ENCODE measurements around the gene SLCO2B1.

SLCO2B1 gene

GRCh38 chr11:75163921-75164849 lies 13.3 kb downstream of the SLCO2B1 start:
- no peak for TF ChIP-seq GATA3 (IDR thresholded peaks at IDR 0.05; ENCODE audit: low read depth, low read length)
- no peak for TF ChIP-seq GATA2 (IDR thresholded peaks at IDR 0.05; ENCODE audit: low read depth, low read length)

- TF ChIP-seq GATA3 (IDR thresholded peaks at IDR 0.05; ENCODE audit: low read depth, low read length) (no peak), GATA2 (IDR thresholded peaks at IDR 0.05; ENCODE audit: low read depth, low read length) (no peak)
Measured at GRCh38 chr11:75165721-75166120, 14.8 kb downstream of the SLCO2B1 start.

- no peak for TF ChIP-seq GATA3 (IDR thresholded peaks at IDR 0.05; ENCODE audit: low read depth, low read length)
Measured at GRCh38 chr11:75166791-75167190, 15.9 kb downstream of the SLCO2B1 start.

- TF ChIP-seq GATA2 (IDR thresholded peaks at IDR 0.05; ENCODE audit: low read depth, low read length): no peak
- no peak for TF ChIP-seq GATA3 (IDR thresholded peaks at IDR 0.05; ENCODE audit: low read depth, low read length)
Measured at GRCh38 chr11:75167617-75168016, 16.7 kb downstream of the SLCO2B1 start.

GRCh38 chr11:75169101-75169885 lies 18.4 kb downstream of the SLCO2B1 start:
- no peak for TF ChIP-seq GATA2 (IDR thresholded peaks at IDR 0.05; ENCODE audit: low read depth, low read length)
- no peak for TF ChIP-seq GATA3 (IDR thresholded peaks at IDR 0.05; ENCODE audit: low read depth, low read length)

- TF ChIP-seq GATA2 (IDR thresholded peaks at IDR 0.05; ENCODE audit: low read depth, low read length): no peak
- TF ChIP-seq GATA3 (IDR thresholded peaks at IDR 0.05; ENCODE audit: low read depth, low read length): no peak
Measured at GRCh38 chr11:75170516-75171201, 19.8 kb downstream of the SLCO2B1 start.

GRCh38 chr11:75173336-75173735 lies 22.4 kb downstream of the SLCO2B1 start:
- TF ChIP-seq GATA2 (IDR thresholded peaks at IDR 0.05; ENCODE audit: low read depth, low read length) (no peak), GATA3 (IDR thresholded peaks at IDR 0.05; ENCODE audit: low read depth, low read length) (no peak)

GRCh38 chr11:75174781-75175370 lies 24.0 kb downstream of the SLCO2B1 start:
- TF ChIP-seq GATA2 (IDR thresholded peaks at IDR 0.05; ENCODE audit: low read depth, low read length): no peak
- no peak for TF ChIP-seq GATA3 (IDR thresholded peaks at IDR 0.05; ENCODE audit: low read depth, low read length)

GRCh38 chr11:75182664-75183063 lies 31.8 kb downstream of the SLCO2B1 start:
- TF ChIP-seq GATA3 (IDR thresholded peaks at IDR 0.05; ENCODE audit: low read depth, low read length) (no peak), GATA2 (IDR thresholded peaks at IDR 0.05; ENCODE audit: low read depth, low read length) (no peak)

- TF ChIP-seq GATA3 (IDR thresholded peaks at IDR 0.05; ENCODE audit: low read depth, low read length): no peak
- TF ChIP-seq GATA2 (IDR thresholded peaks at IDR 0.05; ENCODE audit: low read depth, low read length): no peak
Measured at GRCh38 chr11:75184051-75184450, 33.1 kb downstream of the SLCO2B1 start.

GRCh38 chr11:75184757-75185425 lies 34.0 kb downstream of the SLCO2B1 start:
- no peak for TF ChIP-seq GATA3 (IDR thresholded peaks at IDR 0.05; ENCODE audit: low read depth, low read length)
- TF ChIP-seq GATA2 (IDR thresholded peaks at IDR 0.05; ENCODE audit: low read depth, low read length): no peak

- TF ChIP-seq GATA3 (IDR thresholded peaks at IDR 0.05; ENCODE audit: low read depth, low read length): no peak
- no peak for TF ChIP-seq GATA2 (IDR thresholded peaks at IDR 0.05; ENCODE audit: low read depth, low read length)
Measured at GRCh38 chr11:75185866-75186265, 35.0 kb downstream of the SLCO2B1 start.

GRCh38 chr11:75186999-75187398 lies 36.1 kb downstream of the SLCO2B1 start:
- TF ChIP-seq GATA2 (IDR thresholded peaks at IDR 0.05; ENCODE audit: low read depth, low read length): no peak
- no peak for TF ChIP-seq GATA3 (IDR thresholded peaks at IDR 0.05; ENCODE audit: low read depth, low read length)
